Muscle layer of duodenum (tissue), 2 donors: ENCODE measurements around the gene KIF26B.

Experiments
- H3K27ac ChIP-seq: one replicate; pipeline ENCODE4 v1.7.0; 2013; ENCODE audit warnings: mild to moderate bottlenecking, low read length
- H3K27me3 ChIP-seq: one replicate; pipeline ENCODE4 v1.7.0; 2013; ENCODE audit warnings: low read depth, mild to moderate bottlenecking, control low read depth, low read length
- H3K36me3 ChIP-seq, 2 donors: one replicate each; pipeline ENCODE4 v1.7.0; 2013; ENCODE audit warnings: low read length in 2 of 2, control low read depth in 1 of 2, mild to moderate bottlenecking in 1 of 2; ENCODE audit not compliant: insufficient read depth in 2 of 2, control insufficient read depth in 1 of 2
- H3K4me1 ChIP-seq, 2 donors: one replicate each; pipeline ENCODE4 v1.7.0; 2013; ENCODE audit warnings: low read length in 2 of 2, mild to moderate bottlenecking in 2 of 2, control low read depth in 1 of 2, moderate library complexity in 1 of 2; ENCODE audit not compliant: insufficient read depth in 2 of 2, control insufficient read depth in 1 of 2
- H3K4me3 ChIP-seq, 2 donors: one replicate each; pipeline ENCODE4 v1.7.0; 2013; ENCODE audit warnings: low read length in 2 of 2, low read depth in 1 of 2, mild to moderate bottlenecking in 1 of 2
- H3K9me3 ChIP-seq, 2 donors: one replicate each; pipeline ENCODE4 v1.7.0; 2013; ENCODE audit warnings: low read length in 2 of 2, control low read depth in 1 of 2, mild to moderate bottlenecking in 1 of 2; ENCODE audit not compliant: control insufficient read depth in 1 of 2
- donor health status: healthy.

KIF26B gene

DNA sequence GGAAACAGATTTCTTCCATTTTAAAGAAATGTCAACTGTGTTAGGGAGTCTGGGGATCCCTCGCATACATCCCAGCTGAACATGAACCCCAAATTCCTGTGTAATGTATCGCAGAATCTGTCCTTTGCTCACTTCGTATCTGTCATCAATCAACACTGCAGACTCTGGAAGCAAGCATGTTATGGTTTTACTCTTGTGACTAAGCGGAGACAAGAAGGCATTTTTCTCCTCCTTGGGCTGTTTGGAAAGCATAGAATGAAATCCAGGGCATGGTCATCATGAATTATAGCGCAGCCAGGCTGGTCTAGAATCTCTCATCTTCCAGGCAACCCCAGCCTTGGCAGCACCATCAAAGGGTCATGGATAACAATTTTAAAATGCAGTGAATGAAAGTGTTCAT, 290.2 kb downstream of the KIF26B start:
- peaks cover 0 to 13% of the 10 kb centered on the region in 2 donors for H3K4me1 ChIP-seq
- peaks cover 0 to 4% of the 10 kb centered on the region in 2 donors for H3K9me3 ChIP-seq
- no peak overlapping the region for H3K4me3 ChIP-seq
- H3K27me3 ChIP-seq, result no peaks in the 10 kb centered on the region
- H3K36me3 ChIP-seq, result no peaks in the 10 kb centered on the region
- H3K27ac ChIP-seq, result no peak overlapping the region

DNA sequence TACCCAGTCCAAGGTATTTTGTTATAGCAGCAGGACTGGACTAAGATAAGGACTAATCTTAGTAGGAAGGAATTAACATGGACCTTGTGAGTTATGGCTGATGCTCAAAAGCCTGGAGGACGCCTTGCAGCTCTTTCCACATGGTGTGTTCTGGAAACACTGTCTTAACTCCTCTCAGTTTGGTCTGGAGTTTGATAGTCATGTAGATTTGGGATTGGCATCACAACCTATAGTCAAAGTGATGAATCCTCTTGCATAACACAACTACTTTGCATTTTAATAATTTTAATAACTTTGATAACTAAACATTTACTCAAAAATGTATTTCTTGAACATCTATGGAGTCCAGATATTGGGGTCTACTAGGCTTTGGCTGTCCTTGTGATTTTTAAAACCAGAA, 293.7 kb downstream of the KIF26B start:
- Histone ChIP-seq H3K4me3 (no peak overlapping the region), H3K36me3 (no peaks in the 10 kb centered on the region), H3K27me3 (no peaks in the 10 kb centered on the region), H3K4me1 (peaks cover 0 to 13% of the 10 kb centered on the region in 2 donors), H3K27ac (no peak overlapping the region), H3K9me3 (peaks cover 0 to 4% of the 10 kb centered on the region in 2 donors)

DNA sequence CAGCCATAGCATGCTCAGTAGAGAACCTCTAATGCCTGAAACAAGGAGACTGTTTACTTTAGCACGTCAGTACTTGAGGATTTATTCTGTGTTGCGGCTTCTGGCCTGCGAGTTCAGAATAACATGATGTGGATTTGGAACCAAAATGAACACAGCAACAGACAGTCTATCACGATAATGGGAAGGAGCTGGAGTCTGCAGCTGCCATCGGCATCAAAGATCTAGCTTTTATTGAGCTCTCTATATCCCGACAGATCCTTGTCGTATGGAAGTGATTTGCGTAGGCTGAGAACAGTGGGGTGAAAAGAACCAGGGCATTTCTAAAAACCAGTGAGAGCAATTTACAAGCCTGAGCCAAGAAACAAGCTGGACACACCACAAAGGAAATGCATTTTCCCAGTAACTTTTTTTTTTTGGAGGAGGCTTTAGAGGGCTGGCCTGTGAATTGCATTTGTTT, 294.2 kb downstream of the KIF26B start:
- H3K36me3 ChIP-seq, result no peaks in the 10 kb centered on the region
- peak overlapping the region in 1 of 2 donors; percentile 26 for H3K4me3 ChIP-seq
- no peaks in the 10 kb centered on the region for H3K27me3 ChIP-seq

DNA sequence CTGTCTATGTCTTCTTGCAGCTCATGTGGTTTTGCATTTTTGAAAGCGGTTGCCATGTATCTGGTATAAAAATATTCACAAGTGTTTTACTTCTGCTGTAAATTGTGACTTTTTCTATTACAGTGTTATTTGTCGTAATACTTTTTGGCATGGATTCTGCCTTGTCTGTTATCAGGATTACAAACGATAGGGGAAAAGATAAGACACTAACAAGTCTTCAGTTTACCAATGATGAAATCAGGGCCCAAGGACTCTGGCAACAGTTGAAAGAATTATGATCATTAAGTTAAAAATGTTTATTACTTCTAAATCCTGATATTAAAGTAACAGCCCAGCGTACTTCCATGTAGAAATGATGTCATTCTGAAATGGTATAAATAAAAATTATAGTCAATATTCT, 298.8 kb downstream of the KIF26B start:
- Histone ChIP-seq H3K4me1 (peaks cover 0 to 10% of the 10 kb centered on the region in 2 donors), H3K27ac (no peak overlapping the region), H3K27me3 (no peaks in the 10 kb centered on the region), H3K9me3 (no peaks in the 10 kb centered on the region), H3K4me3 (no peak overlapping the region), H3K36me3 (no peaks in the 10 kb centered on the region)

More for the DNA sequence above, 294.2 kb downstream of the KIF26B start:
- Histone ChIP-seq H3K9me3 (peaks cover 0 to 4% of the 10 kb centered on the region in 2 donors), H3K4me1 (peaks cover 0 to 13% of the 10 kb centered on the region in 2 donors), H3K27ac (no peak overlapping the region)

DNA sequence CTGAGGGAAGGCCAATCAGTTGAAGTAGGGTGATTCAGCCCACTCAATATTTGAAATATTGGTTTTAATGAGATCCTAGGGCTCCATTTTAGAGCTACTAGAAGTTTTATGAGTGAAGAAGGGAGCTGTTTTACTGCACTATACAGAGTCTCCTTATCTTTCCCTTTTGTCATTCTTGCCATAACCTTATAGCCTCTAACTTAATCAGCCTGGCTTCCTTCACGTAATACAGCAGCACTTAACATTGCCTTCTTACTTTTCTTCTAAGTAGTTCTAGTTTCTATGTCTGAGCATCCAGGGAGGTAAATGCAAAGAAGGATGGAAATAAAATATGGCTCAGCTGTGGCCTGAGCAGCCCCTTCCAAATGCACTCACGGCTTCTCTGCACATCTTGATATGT, 299.3 kb downstream of the KIF26B start:
- Histone ChIP-seq H3K4me1 (peaks cover 0 to 5% of the 10 kb centered on the region in 2 donors), H3K9me3 (no peaks in the 10 kb centered on the region), H3K36me3 (no peaks in the 10 kb centered on the region), H3K27ac (no peak overlapping the region), H3K27me3 (no peaks in the 10 kb centered on the region), H3K4me3 (no peak overlapping the region)

DNA sequence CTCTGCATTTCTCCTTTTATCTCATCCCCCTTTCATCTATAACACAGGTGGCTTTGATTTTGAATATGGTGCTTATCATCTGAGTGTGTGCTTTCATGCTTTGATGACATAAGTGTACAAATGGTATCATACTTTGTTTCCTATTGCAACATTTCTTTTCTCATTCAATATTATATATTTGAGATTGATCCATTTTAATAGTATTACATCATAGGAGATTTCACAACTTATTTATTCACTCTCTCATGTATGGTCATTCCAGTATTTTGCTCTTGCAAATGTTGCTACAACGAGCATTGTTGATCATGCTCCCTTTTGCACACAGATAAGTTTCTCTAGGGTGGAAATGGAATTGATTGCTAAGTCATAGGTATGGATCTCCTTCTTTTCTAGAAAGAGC, 302.8 kb downstream of the KIF26B start:
- H3K4me3 ChIP-seq, result no peak overlapping the region
- H3K27ac ChIP-seq, result no peak overlapping the region
- no peaks in the 10 kb centered on the region for H3K27me3 ChIP-seq
- no peaks in the 10 kb centered on the region for H3K4me1 ChIP-seq
- no peaks in the 10 kb centered on the region for H3K36me3 ChIP-seq
- H3K9me3 ChIP-seq, result no peaks in the 10 kb centered on the region

DNA sequence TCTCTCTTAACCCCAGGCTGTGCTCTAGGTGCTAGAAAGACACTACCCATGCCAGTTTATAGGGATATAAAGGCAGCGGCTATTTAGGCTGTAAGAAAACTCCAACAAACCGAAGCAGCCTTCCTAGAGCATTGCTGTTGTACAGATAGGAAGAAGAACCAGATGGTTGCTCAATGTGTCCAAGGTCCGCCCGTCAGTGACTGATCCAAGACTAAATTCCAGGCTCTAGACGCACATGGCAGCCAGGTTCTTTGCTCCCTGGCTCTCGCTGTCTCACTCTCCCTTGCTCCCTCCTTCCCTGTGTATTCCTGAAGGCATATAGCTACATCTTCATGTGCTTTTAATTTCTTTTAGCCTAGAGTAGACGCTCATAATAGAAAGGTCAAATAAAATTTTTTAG, 303.4 kb downstream of the KIF26B start:
- H3K27me3 ChIP-seq, result no peaks in the 10 kb centered on the region
- H3K4me3 ChIP-seq, result no peak overlapping the region
- no peaks in the 10 kb centered on the region for H3K9me3 ChIP-seq
- no peaks in the 10 kb centered on the region for H3K36me3 ChIP-seq
- H3K27ac ChIP-seq, result no peak overlapping the region
- H3K4me1 ChIP-seq, result no peaks in the 10 kb centered on the region

DNA sequence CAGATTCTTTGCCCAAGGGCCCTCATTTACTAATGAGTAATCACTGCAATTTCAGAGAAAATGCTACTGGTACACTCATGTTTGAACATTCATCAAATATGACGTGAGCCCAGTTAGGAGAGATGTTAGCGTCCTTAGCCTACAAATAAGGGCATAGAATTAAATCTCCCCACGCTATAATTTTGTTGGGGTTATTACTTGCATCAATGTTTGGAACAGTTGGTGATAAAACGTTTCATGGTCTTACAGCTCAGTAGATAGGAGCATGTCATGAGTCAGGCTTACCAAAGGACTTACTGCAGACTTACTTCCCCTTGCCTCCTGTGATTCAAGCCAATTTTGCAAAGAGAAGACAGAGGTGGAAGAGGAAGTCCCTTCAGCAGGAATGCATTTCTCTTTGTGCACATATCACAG, 304.0 kb downstream of the KIF26B start:
- H3K36me3 ChIP-seq, result no peaks in the 10 kb centered on the region
- H3K4me1 ChIP-seq, result no peaks in the 10 kb centered on the region
- no peaks in the 10 kb centered on the region for H3K9me3 ChIP-seq
- H3K4me3 ChIP-seq, result no peak overlapping the region
- no peaks in the 10 kb centered on the region for H3K27me3 ChIP-seq
- no peak overlapping the region for H3K27ac ChIP-seq

DNA sequence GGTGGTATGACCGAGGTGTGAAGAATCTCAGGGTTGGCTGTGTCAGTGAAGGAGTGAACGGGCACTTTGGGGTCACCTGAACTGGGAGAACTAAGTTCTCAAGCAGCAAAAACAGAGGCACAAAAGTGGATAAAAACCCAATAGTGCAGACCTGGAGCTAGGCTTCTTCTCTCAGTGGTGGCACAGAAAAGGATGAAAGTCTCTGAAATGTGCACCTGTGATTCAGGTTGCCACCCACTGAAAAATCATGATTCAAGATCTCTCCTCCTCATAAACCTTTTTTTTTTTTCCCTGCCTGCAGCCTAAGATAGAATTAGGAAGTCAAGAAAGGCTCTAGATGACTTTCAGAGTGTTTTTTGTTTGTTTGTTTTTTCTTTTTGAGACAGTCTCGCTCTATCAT, 304.8 kb downstream of the KIF26B start:
- Histone ChIP-seq H3K4me1 (no peaks in the 10 kb centered on the region), H3K36me3 (no peaks in the 10 kb centered on the region), H3K27ac (no peak overlapping the region), H3K27me3 (no peaks in the 10 kb centered on the region), H3K9me3 (no peaks in the 10 kb centered on the region), H3K4me3 (no peak overlapping the region)

DNA sequence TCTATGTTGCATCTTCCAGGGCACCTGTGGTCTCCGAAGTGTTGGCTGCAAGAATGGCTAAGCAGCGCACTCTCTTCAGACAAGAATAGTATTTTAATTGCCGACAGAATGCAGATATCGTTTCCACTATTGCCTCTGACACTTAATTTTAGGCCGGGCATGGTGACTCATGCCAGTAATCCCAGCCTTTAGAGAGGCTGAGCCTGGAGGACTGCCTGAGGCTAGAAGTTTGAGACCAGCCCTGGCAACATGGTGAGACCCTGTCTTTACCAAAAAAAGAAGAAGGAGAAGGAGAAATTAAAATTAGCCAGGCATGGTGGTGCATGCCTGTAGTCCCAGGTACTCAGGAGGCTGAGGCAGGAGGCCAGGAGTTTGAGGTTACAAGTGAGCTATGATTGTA, 306.9 kb downstream of the KIF26B start:
- Histone ChIP-seq H3K36me3 (no peaks in the 10 kb centered on the region), H3K9me3 (no peaks in the 10 kb centered on the region), H3K4me3 (no peak overlapping the region), H3K4me1 (peaks cover 0 to 4% of the 10 kb centered on the region in 2 donors), H3K27ac (no peak overlapping the region), H3K27me3 (no peaks in the 10 kb centered on the region)

DNA sequence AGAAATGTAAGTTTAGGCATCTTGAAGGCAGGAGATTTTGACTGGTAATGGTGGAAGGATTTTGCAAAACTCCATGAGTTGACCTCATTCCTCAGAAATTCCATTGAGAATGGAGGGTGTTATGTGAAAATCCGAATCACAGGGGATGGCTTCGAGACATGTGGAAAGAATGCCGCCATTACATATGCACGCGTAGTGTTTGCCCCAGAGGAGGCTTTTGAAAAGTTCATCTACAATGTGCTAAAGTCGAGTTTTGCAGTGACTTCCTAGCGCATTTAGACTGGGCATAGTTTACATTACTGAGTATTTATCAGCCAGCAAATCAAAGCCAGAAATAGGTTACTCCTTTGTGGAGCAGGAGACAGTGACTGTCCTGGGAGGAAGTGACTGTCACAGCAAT, 307.4 kb downstream of the KIF26B start:
- no peak overlapping the region for H3K27ac ChIP-seq
- peaks cover 0 to 4% of the 10 kb centered on the region in 2 donors for H3K4me1 ChIP-seq
- no peaks in the 10 kb centered on the region for H3K36me3 ChIP-seq
- H3K9me3 ChIP-seq, result no peaks in the 10 kb centered on the region
- no peaks in the 10 kb centered on the region for H3K27me3 ChIP-seq
- H3K4me3 ChIP-seq, result no peak overlapping the region

DNA sequence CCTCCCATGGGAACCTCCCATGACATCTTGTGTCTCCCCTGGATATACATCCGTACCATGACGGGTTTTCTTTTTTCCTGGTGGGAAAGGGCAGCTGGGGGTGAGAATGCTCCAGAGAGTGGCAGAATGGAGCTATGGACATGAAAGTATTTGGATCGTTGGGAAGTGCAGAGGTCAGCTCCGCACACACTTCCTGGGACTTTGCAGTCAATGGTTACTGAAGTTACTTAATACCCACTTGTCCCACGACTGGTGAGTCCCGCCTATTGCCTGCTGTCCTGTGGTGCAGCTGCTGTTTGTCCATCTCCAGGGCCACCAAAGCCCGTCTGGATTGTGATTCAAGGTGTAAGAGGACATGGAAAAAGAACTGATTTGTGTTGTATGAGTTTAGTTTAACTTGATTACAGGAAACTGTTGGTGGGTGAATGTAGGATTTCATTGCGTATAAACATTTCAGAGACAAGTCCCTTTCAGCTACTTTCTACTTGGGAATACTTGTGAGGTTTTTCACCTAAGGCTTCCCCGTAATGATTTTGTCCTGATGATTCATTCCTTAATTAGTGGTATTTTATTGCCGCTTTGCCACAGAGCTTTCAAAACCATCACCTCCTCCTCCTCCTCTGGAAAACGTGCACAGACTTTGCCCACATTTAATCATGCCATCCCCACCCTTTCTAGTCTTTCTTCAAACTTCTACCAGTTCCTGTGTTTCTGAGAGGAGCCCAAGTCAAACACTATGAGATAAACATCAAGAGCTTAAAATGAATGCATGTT, 308.8 kb downstream of the KIF26B start:
- no peaks in the 10 kb centered on the region for H3K27me3 ChIP-seq
- peaks cover 0 to 4% of the 10 kb centered on the region in 2 donors for H3K4me1 ChIP-seq
- no peak overlapping the region for H3K4me3 ChIP-seq
- no peaks in the 10 kb centered on the region for H3K36me3 ChIP-seq
- H3K27ac ChIP-seq, result no peak overlapping the region
- H3K9me3 ChIP-seq, result no peaks in the 10 kb centered on the region
